Uterus (tissue), 4 donors: ENCODE results near the gene IKZF3. TPM values are rescaled to one million over a fixed set of nuclear protein-coding genes. Genes with fewer than 3 reads are reported as not detected.
A peak's percentile ranks its signal among the peaks of the same experiment; 100 is the strongest.
"Not testable (repeated sequence)": the region's sequence is repeated elsewhere in the genome, so short reads cannot be mapped to it uniquely, and the experiment has no call there.

Source experiments
- DNase-seq, 2 donors: peaks; one replicate each; pipeline ENCODE4 v3.0.0-alpha.2; 2019 to 2020
- H3K27ac ChIP-seq, 2 donors: fragments of 200-600 bp; sonication (generic); 1 replicate in 1 of 2; 2 replicates in 1 of 2; pipeline ENCODE4 v1.5.1; 2016 to 2018
- H3K27me3 ChIP-seq, 2 donors: fragments of 200-600 bp; sonication (generic); one replicate each; pipeline ENCODE4 v1.5.1; 2018 to 2019; ENCODE audit warnings: control low read depth in 1 of 2
- H3K36me3 ChIP-seq, 2 donors: fragments of 200-600 bp; sonication (generic); one replicate each; pipeline ENCODE4 v1.5.1; 2019; ENCODE audit warnings: control low read depth in 1 of 2
- H3K4me1 ChIP-seq, 2 donors: fragments of 200-600 bp; sonication (generic); one replicate each; pipeline ENCODE4 v1.5.1; 2018 to 2019; ENCODE audit warnings: control low read depth in 1 of 2
- H3K4me3 ChIP-seq, 2 donors: fragments of 200-600 bp; sonication (generic); 1 replicate in 1 of 2; 2 replicates in 1 of 2; pipeline ENCODE4 v1.5.1; 2018 to 2019; ENCODE audit warnings: mild to moderate bottlenecking in 1 of 2
- H3K9me3 ChIP-seq, 2 donors: fragments of 200-600 bp; sonication (generic); one replicate each; pipeline ENCODE4 v1.5.1; 2019; ENCODE audit warnings: control low read depth in 1 of 2
- CTCF ChIP-seq, 4 experiments: fragments of 200-600 bp in 2 of 4; fragments of 450-650 bp in 2 of 4; sonication (generic) in 2 of 4; IDR thresholded peaks; one replicate each; pipeline ENCODE4 v1.5.1; 2016 to 2019; ENCODE audit warnings: antibody characterized with exemption in 4 of 4, mild to moderate bottlenecking in 2 of 4, moderate library complexity in 1 of 4
- POLR2A ChIP-seq, 2 donors: fragments of 450-650 bp; IDR thresholded peaks; one replicate each; pipeline ENCODE4 v1.6.1; 2016; ENCODE audit warnings: antibody characterized with exemption in 2 of 2, mild to moderate bottlenecking in 1 of 2, moderate library complexity in 1 of 2
- intact Hi-C: fragments of 100-400 bp; cut with DNase I; formaldehyde crosslinking; loops from one replicate; pipeline ENCODE4 v1.15.1; 2023; ENCODE audit warnings: low total_unique reads
- total RNA-seq, 4 donors: library from RNA; depleted of rRNA in 3 of 4; stranded (reverse); fragments of >200 nt in 3 of 4; gene quantifications; one replicate each; pipeline versions ENCODE4 v1.1.0 to v1.2.4, GENCODE V29; 2014 to 2023
- donor health status: DM: yes; HTN: yes; CAD: no.

The IKZF3 gene
- total RNA-seq, 4 donors from 2014 or later, result 0.88 to 2.1 (median 1.6) TPM

DNA sequence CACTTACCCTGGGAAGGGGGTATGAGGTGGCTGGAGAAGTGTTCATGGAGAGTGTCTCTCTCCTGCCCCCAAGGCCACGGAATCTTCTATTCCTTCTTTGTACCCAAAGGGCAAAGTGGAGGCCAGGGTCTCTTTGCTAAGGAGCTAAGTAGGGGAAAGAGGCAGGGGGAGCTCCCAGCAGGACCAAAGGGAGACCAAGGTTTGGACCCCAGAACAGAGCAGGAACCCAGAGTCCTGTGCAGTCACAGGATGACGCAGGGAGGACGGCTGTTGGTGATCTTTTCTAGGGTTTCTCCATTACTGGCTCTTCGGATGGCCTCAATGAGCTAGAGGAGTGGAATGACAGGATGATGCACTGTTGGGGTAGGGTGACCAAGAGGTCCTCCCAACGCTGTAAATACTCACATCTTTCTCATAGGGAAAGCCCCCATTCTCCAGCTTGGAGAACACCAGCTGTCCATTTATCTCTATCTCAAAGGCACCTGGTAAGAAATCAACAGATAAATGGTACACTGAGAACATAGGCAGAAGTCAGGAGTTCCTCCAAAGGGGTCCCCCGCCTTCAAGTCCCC, 134.7 kb downstream of the IKZF3 start:
- DNase-seq, result no peak
- peak overlapping the region; percentile 89 to 96 for H3K4me3 ChIP-seq
- peak overlapping the region; percentile 86 to 90 for H3K27ac ChIP-seq
- no peaks in the 10 kb centered on the region for H3K27me3 ChIP-seq
- TF ChIP-seq CTCF (IDR thresholded peaks at IDR 0.05) (no peak), POLR2A (IDR thresholded peaks at IDR 0.05) (no peak)
- no peaks in the 10 kb centered on the region for H3K9me3 ChIP-seq
- no peaks in the 10 kb centered on the region for H3K36me3 ChIP-seq
- intact Hi-C loops, result no loop called here
- no peaks in the 10 kb centered on the region for H3K4me1 ChIP-seq

- Histone ChIP-seq H3K4me3 (no peak overlapping the region), H3K4me1 (no peaks in the 10 kb centered on the region), H3K9me3 (no peaks in the 10 kb centered on the region), H3K27ac (no peak overlapping the region), H3K27me3 (no peaks in the 10 kb centered on the region), H3K36me3 (no peaks in the 10 kb centered on the region)
- DNase-seq, result no peak
- intact Hi-C loops, result no loop called here
- TF ChIP-seq CTCF (IDR thresholded peaks at IDR 0.05) (no peak), POLR2A (IDR thresholded peaks at IDR 0.05) (no peak)
Measured at GRCh38 chr17:39727556-39727955, 136.6 kb downstream of the IKZF3 start.

GRCh38 chr17:39726617-39727016, 137.5 kb downstream of the IKZF3 start:
- DNase-seq, result no peak
- intact Hi-C loops, result no loop called here
- Histone ChIP-seq H3K27ac (no peak overlapping the region), H3K36me3 (no peaks in the 10 kb centered on the region), H3K4me3 (no peak overlapping the region), H3K4me1 (no peaks in the 10 kb centered on the region), H3K27me3 (no peaks in the 10 kb centered on the region), H3K9me3 (no peaks in the 10 kb centered on the region)
- no peak for TF ChIP-seq POLR2A (IDR thresholded peaks at IDR 0.05)
- no peak for TF ChIP-seq CTCF (IDR thresholded peaks at IDR 0.05)

- intact Hi-C loops, result not testable (repeated sequence)
Measured at GRCh38 chr17:39725923-39726322, 138.2 kb downstream of the IKZF3 start.

DNA sequence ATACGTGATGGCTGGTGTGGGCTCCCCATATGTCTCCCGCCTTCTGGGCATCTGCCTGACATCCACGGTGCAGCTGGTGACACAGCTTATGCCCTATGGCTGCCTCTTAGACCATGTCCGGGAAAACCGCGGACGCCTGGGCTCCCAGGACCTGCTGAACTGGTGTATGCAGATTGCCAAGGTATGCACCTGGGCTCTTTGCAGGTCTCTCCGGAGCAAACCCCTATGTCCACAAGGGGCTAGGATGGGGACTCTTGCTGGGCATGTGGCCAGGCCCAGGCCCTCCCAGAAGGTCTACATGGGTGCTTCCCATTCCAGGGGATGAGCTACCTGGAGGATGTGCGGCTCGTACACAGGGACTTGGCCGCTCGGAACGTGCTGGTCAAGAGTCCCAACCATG, 139.4 kb downstream of the IKZF3 start:
- H3K4me3 ChIP-seq, result no peak overlapping the region
- H3K27ac ChIP-seq, result no peak overlapping the region
- DNase-seq, result no peak
- H3K9me3 ChIP-seq, result no peaks in the 10 kb centered on the region
- no peaks in the 10 kb centered on the region for H3K27me3 ChIP-seq
- TF ChIP-seq POLR2A (IDR thresholded peaks at IDR 0.05) (no peak), CTCF (IDR thresholded peaks at IDR 0.05) (no peak)
- intact Hi-C loops, result no loop called here
- no peaks in the 10 kb centered on the region for H3K36me3 ChIP-seq
- no peaks in the 10 kb centered on the region for H3K4me1 ChIP-seq

More at GRCh38 chr17:39725923-39726322, 138.2 kb downstream of the IKZF3 start:
- not testable (repeated sequence) for H3K27ac ChIP-seq, H3K9me3 ChIP-seq, H3K4me1 ChIP-seq, H3K4me3 ChIP-seq, H3K27me3 ChIP-seq, DNase-seq, H3K36me3 ChIP-seq
